ENCODE results near the gene HS3ST5. TPM values are rescaled to one million over a fixed set of nuclear protein-coding genes. Genes with fewer than 3 reads are reported as not detected.

The HS3ST5 gene
- total RNA-seq, 1 experiment from 2014 or later = 0.29 TPM

GRCh38 chr6:114007516-114007915 lies 335.3 kb downstream of the HS3ST5 start:
- H3K9me3 Mint-ChIP-seq (ENCODE audit: unreplicated experiment) = no peaks in the 10 kb centered on the region
- peaks cover 26% of the 10 kb centered on the region for H3K4me1 ChIP-seq
- no peak overlapping the region for H3K27ac Mint-ChIP-seq (ENCODE audit: unreplicated experiment)
- H3K36me3 Mint-ChIP-seq (ENCODE audit: insufficient read depth, unreplicated experiment) = peaks cover 73% of the 10 kb centered on the region
- ChIA-PET CTCF (no interaction called here), POLR2A (no interaction called here)
- no peaks in the 10 kb centered on the region for H3K27me3 ChIP-seq (replicated peaks; ENCODE audit: control insufficient read depth, insufficient read depth, low read length)
- no peak for DNase-seq
- H3K27me3 Mint-ChIP-seq (ENCODE audit: insufficient read depth, unreplicated experiment) = no peaks in the 10 kb centered on the region
- H3K4me1 Mint-ChIP-seq (ENCODE audit: low read depth, unreplicated experiment) = peaks cover 6% of the 10 kb centered on the region
- no TSS peak for BruUV-seq (replicated peaks)
- intact Hi-C loops (cut with micrococcal nuclease; ENCODE audit: unreplicated experiment) = no loop called here
- H3K9me3 ChIP-seq = no peaks in the 10 kb centered on the region
- TF ChIP-seq CTCF (IDR thresholded peaks at IDR 0.05; ENCODE audit: insufficient read depth in 1 of 2, low read depth in 1 of 2, low read length in 1 of 2, severe bottlenecking in 1 of 2, unreplicated experiment in 1 of 2) = no peak
- no peak overlapping the region for H3K4me3 ChIP-seq (ENCODE audit: low read depth, low read length)
- H3K36me3 ChIP-seq (ENCODE audit: control insufficient read depth, insufficient read depth, low read length) = no peaks in the 10 kb centered on the region
- no peak overlapping the region for H3K4me3 Mint-ChIP-seq (ENCODE audit: unreplicated experiment)
